NCI-H510A treated with DMSO at 0.1 percent for 48 hours (cell line): Measurements from ENCODE around the gene SLC22A16.

Experiments
- DNase-seq: peaks from one replicate; lab custom pipeline; 2025; lab: John Stamatoyannopoulos, UW

Gene SLC22A16

DNA sequence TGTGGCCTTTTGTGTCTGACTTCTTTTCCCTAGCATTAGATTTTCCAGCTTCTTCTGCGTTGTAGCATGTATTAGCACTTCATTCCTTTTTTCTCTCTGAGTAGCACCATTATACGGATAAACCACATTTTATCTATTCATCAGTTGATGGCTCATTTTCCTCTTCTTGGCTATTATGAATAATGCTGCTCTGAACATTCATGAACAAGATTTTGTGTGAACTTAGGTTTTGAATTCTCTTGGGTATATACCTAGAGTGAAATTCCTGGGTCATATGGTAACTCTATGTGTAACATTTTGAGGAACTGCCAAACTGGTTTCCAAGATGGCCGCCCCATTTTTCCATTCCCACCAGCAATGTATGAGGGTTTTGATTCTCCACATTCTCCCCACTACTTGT is 28.7 kb downstream of the SLC22A16 start:
- no peak for DNase-seq

- DNase-seq = no peak
These were observed 30.0 kb downstream of the SLC22A16 start for GRCh38 chr6:110446405-110446804.

DNA sequence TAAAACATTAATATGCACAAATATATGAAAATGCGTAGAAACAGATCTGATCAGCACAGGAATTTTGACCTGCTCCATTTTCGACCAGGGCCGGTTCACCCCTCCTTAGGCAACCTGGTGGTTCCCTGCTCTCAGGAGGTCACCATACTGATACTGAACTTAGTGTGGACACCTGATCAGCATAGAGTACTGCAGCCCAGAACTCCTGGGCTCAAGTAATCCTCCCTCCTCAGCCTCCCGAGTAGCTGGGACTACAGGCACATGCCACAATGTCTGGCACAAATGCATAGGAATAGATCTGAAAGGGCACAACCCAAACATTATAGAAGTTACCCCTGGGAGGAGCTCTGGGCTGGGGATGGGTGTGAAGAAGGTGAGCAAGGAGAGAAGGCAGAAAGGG is 36.4 kb downstream of the SLC22A16 start:
- DNase-seq = no peak

DNA sequence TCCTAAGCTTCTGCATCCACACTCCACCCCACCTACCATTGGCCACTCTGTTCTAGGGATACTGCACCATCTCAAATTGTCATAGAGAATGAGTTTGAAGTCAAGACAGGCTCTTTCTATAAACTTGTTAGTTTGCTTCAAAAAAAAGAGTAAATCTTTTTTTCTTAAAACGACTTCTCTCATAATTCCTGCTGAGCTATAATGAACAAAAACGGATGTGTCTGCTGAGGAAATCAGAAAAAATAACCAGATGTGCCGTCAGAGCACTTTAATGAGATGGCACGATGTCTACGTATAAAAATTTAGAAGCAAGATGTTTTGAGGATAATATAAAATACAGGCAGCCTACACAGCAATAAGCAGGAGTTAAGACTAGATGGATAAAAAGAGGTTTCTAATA is 37.1 kb downstream of the SLC22A16 start:
- no peak for DNase-seq

GRCh38 chr6:110434961-110435602 is 41.3 kb downstream of the SLC22A16 start:
- no peak for DNase-seq

- DNase-seq = no peak
These were observed 44.0 kb downstream of the SLC22A16 start for GRCh38 chr6:110432285-110432900.

DNA sequence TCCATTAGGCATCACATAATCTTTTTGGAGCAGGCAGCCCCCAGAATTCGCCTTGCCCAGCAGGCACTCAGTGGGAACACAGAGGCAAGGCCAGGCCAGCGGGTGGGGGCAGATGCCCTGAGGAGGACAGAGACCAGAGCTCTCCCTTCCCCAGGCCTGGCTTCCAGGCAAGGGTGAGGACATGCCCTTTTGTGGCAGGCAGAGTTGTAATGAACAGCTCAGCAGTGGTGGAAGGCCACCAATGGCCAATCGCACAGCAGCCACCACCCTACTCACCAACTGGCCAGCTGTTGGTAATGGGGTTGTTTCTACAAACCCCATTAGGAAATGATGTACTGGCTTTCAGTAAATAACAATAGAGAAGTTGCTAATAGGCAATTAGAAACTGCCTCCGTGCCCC is 45.7 kb downstream of the SLC22A16 start:
- DNase-seq = no peak

- DNase-seq = peak; percentile 21
These were observed 46.2 kb downstream of the SLC22A16 start for GRCh38 chr6:110430236-110430635.

GRCh38 chr6:110428153-110428552 is 48.3 kb downstream of the SLC22A16 start:
- no peak for DNase-seq

DNA sequence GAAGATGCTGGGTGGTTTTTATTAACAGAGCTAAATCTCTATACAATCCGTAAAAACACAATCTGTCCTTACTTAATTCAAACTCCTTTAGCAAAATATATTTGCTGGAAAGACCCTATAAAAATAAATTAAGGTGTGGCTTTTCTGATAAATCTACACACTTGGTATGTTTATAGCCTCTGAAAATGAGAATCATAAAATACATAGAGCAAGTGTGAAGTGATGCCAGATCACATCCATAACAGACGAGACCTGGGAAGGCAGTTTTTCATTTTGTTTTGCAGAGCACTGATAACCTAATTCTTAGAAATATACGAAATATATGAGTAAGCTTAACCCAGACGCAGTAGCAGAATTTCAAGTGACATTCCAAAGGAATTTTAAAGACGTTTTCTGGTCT is 50.6 kb downstream of the SLC22A16 start:
- DNase-seq = no peak

GRCh38 chr6:110422444-110422822 is 54.0 kb downstream of the SLC22A16 start:
- no peak for DNase-seq

DNA sequence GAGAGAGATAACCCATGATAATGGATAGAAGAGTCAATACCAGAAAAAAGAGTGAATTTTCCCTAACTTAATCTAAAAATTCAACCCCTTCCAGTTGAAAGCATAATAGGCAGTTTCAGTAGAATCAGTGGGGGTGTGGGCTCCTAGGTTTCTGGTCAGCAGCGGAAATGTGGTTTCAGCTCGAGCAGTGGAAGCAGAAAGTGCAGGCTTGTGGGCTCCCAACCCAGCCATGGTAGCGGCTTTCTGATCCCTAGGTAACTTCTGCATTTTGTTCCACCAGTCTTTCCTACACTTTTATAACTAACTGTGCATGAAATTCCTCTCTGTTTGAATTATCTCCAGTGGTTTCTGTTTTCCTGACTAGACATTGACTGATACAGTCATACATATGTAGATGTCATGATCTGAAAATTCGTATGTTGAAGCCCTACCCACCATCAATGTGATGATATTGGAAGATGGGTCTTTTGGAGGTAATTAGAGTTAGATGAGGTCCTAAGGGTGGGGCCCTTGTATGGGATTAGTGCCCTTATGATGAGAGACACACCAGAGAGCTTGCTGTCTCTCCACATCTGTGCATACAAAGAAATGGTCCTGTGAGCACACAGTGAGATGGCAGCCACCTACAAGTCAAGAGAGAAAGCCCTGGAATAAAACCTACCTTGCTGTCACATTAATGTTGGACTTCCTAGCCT is 54.5 kb downstream of the SLC22A16 start:
- no peak for DNase-seq

DNA sequence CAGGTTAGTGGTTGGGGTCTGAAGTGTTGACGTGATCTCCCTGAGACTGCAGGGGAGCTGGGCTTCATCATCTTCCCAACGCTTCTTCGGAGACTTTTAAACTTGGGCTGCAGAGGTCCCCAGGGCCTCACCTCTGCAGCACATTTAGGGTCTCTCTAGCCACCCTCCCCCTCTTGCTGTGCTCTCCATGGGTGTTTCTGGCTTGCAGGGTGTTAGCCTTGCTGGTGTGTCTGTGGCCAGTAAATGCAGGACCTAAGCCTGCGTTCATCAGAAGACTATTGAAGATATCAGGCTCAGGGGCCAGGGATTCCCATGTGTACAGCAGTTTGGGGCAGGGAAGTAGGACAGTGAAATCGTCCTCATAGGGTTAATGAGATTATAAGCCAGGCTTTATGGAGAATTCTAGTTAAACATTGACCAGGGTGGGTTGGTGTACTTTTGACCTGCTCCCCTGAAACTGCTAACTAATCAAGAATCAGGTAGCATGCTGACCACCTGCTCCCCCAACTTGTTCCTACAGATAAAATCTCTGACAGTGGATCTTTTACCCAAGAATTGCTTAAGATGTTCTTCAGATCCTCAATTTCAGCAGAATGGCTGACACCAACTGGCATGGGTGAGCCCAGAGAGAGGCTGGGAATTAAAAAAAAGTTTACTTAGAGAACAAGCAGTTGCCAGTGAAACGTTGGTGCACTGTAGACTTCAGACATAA is 57.2 kb downstream of the SLC22A16 start:
- no peak for DNase-seq

GRCh38 chr6:110418594-110418993 is 57.8 kb downstream of the SLC22A16 start:
- no peak for DNase-seq

DNA sequence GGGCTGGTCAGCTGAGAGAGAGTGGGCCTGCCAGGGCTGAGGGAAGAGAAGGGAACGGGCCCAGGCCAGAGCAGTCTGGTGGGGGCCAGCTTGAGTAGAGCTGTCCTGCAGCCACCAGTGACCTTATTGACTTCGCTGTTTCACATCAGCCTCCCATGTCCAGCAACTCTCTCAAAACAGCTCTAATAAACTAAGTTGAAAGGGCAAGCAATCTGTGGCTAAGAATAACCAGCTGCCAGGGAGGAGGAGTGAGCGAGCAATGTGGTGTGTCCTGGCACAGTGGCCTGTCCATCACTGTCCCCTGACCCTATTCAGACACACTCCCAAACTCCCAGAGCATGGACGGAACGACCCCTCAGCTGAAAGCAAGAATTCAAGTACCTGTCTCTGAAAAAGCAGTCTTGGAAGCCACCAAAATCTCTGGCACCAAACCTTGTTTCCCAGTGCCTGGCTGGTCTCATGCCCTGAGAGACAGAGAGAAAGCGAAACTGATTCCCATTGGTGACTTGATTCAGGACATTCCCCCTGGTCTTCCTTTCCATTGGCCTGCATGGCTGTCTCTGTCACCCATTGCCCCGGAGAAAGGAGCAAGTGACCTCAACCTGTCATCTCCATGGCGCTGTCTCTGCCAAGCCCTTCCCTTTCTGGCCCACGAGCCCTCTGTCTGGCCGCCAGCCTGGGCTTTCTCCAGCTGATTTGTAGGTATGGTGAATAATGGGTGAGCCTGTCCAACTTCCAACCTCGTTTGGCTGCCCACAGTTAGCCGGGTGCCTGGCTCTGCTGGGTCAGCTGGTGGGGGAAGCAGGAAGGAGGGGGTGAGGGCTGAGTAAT is 61.1 kb downstream of the SLC22A16 start, which contains the start of gene DDO:
Gene DDO (minus strand): TSS at position 490 of the 831 bp plus-strand sequence. CDS start 2,113 bp downstream, outside the sequence.
- no peak for DNase-seq

DNA sequence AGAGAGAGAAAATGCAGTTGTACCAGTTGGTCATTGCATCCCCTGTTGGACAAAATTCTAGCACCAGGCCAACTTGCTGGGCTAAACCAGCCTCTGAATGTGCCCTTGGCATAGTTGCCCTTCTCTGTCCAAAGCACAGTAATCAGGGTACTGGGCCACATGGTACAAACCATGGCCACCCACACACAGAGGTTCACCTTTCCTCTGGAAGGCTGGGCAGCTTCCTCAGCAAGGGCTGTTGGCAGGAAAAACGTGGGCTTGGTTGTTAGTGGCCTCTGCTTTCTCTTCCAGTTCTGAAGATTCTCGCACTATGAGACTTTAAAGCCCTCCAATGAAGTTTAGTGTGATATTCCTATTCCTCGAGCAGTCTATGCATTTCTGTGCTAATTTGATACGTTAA is 61.7 kb downstream of the SLC22A16 start:
- no peak for DNase-seq

GRCh38 chr6:110412360-110412759 is 64.1 kb downstream of the SLC22A16 start:
- DNase-seq = no peak

GRCh38 chr6:110410511-110410910 is 65.9 kb downstream of the SLC22A16 start:
- no peak for DNase-seq

DNA sequence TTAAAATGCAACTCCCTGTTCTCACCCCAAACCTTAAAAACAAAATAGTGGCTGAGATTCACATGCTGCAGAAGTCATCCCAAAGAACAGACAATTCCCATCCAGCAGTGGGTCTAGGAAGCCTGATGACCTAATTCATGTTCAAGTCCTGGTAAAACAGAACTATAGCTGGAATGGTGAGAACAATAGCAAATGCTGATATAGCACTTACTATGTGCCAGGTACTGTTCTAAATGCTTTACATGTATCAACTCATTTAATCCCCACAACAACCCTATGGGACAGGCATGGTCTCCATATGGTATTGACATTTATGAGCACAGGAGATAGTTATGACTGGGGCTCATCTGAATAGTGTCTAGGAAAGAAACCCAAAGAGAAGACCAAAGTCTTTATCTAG is 66.6 kb downstream of the SLC22A16 start:
- DNase-seq = no peak

DNA sequence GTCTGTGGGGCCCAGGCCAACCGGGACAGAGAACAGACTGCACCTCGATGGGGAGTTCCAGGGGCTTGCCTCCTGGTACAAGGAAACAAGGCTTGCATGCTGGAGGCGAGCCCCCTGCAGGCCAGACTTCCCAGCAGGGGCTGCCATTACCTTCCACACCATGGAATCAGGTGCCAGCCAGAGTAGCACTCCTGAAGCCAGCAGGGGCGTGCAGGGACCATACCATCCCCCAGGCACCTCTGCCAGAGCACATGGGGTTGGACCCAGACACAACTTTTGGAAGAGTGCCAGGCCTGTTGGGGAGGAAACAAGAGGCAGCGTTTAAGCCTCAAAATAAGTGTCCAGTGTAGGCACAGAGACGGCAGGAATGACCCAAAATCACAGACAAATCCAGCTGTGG is 67.5 kb downstream of the SLC22A16 start:
- DNase-seq = no peak

DNA sequence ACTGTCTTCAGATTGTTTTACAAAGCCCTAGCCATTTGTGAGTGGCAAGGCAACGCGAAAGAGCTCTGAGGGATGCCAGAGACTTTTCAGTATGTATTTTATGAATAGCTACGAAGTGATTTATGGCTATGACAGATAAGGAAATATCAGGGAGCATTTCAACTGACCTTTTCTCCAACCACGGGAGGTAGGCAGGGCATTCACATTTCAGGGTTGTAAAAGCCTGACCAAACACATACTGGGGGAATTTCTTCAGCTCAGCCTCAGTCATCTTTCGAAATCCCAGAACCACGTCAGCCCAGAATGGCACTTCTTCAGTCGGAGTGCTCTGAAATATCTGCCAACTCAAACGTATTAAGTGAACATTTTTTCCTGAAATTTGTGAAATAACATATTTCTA is 71.8 kb downstream of the SLC22A16 start:
- DNase-seq = no peak
